OCI-LY3 (cell line): ENCODE measurements around the gene ACTG1.

ENCODE experiments used
- CTCF ChIP-seq: fragments of 200-600, 300-600 bp; sonication (generic); IDR thresholded peaks from 2 replicates; pipeline ENCODE4 v1.5.1; 2014; ENCODE audit warnings: antibody characterized with exemption, low read length, low read depth
- EZH2phosphoT487 ChIP-seq: fragments of 200-600 bp; shearing (Covaris generic); IDR thresholded peaks from 2 replicates; pipeline ENCODE4 v1.6.1; 2018; ENCODE audit warnings: antibody characterized with exemption, mixed run types, low read depth

- TF ChIP-seq CTCF: no peak
- TF ChIP-seq EZH2phosphoT487: no peak
Observed at GRCh38 chr17:81537856-81538555, 25.4 kb upstream of the ACTG1 start.
